Calu3 (cell line): ENCODE results near the gene CDKN1C. TPM values are rescaled to one million over a fixed set of nuclear protein-coding genes. Genes with fewer than 3 reads are reported as not detected.

Experiments
- BruUV-seq: library from RNA; stranded (reverse); fragments of 400-500 nt; replicated peaks from 2 replicates; lab custom pipeline; 2021; lab: Mats Ljungman, UMichigan
- CTCF ChIA-PET: fragments of 300-600 bp; sonication (Branson Sonifier 250); formaldehyde crosslinking; loops from one replicate; lab custom pipeline; 2022; ENCODE audit warnings: antibody characterized with exemption; lab: Charles Lee
- DNase-seq: peaks from one replicate; pipeline ENCODE4 v3.0.0; 2022
- H3K27ac Mint-ChIP-seq: one replicate; pipeline ENCODE4 v1.8.0; 2022; ENCODE audit warnings: mixed read lengths; ENCODE audit not compliant: unreplicated experiment
- H3K27me3 Mint-ChIP-seq: one replicate; pipeline ENCODE4 v1.8.0; 2022; ENCODE audit warnings: mixed read lengths; ENCODE audit not compliant: unreplicated experiment
- H3K36me3 Mint-ChIP-seq: one replicate; pipeline ENCODE4 v1.8.0; 2022; ENCODE audit warnings: mild to moderate bottlenecking, moderate library complexity, mixed read lengths; ENCODE audit not compliant: insufficient read depth, unreplicated experiment
- H3K4me1 Mint-ChIP-seq: one replicate; pipeline ENCODE4 v1.8.0; 2022; ENCODE audit warnings: mild to moderate bottlenecking, low read depth, mixed read lengths; ENCODE audit not compliant: unreplicated experiment
- H3K4me3 Mint-ChIP-seq: one replicate; pipeline ENCODE4 v1.8.0; 2022; ENCODE audit warnings: mild to moderate bottlenecking, low read depth, moderate library complexity, mixed read lengths; ENCODE audit not compliant: unreplicated experiment
- H3K9me3 Mint-ChIP-seq: one replicate; pipeline ENCODE4 v1.8.0; 2022; ENCODE audit warnings: low read depth, mixed read lengths; ENCODE audit not compliant: unreplicated experiment
- CTCF ChIP-seq: fragments of 200-600 bp; IDR thresholded peaks from one replicate; pipeline ENCODE4 v1.8.0; 2022; ENCODE audit warnings: antibody characterized with exemption; ENCODE audit not compliant: unreplicated experiment
- intact Hi-C: fragments of 100-400 bp; cut with micrococcal nuclease; formaldehyde crosslinking; loops from one replicate; pipeline ENCODE4 v1.10.0; 2022; ENCODE audit not compliant: unreplicated experiment
- total RNA-seq: library from RNA; stranded (reverse); gene quantifications from 2 replicates; pipeline ENCODE4 v1.2.3, GENCODE V29; 2022

Gene CDKN1C
- total RNA-seq, 1 experiment from 2014 or later: 2.4 TPM

- no TSS peak for BruUV-seq
- Mint-ChIP-seq H3K27me3 (no peaks in the 10 kb centered on the region), H3K27ac (peak overlapping the region; percentile 73), H3K4me3 (peak overlapping the region; percentile 12), H3K36me3 (peaks cover 51% of the 10 kb centered on the region), H3K4me1 (peaks cover 16% of the 10 kb centered on the region), H3K9me3 (peaks cover 3% of the 10 kb centered on the region)
- TF ChIP-seq CTCF: no peak
- intact Hi-C loops: no loop called here
- DNase-seq: peak; percentile 60
- CTCF ChIA-PET: interaction anchor here (1.1 to 2.2 kb wide), 3 partner anchors 29 to 399 kb away, joined by 4 to 8 read pairs (median 6); no protein-coding TSS in a partner anchor
Measured at GRCh38 chr11:2932850-2933251, 47.3 kb upstream of the CDKN1C start.

GRCh38 chr11:2931771-2932738 is 46.5 kb upstream of the CDKN1C start:
- no peaks in the 10 kb centered on the region for H3K27me3 Mint-ChIP-seq
- H3K4me1 Mint-ChIP-seq: peaks cover 21% of the 10 kb centered on the region
- intact Hi-C loops: loop anchor here (2.0 kb wide), 4 partner anchors 27 to 399 kb away; no protein-coding TSS in a partner anchor
- no peak for DNase-seq
- H3K27ac Mint-ChIP-seq: peak overlapping the region; percentile 74
- BruUV-seq: no TSS peak
- no peak for TF ChIP-seq CTCF
- H3K4me3 Mint-ChIP-seq: no peak overlapping the region
- CTCF ChIA-PET: interaction anchor here (0.8 to 2.2 kb wide), 3 partner anchors 28 to 40 kb away, joined by 4 to 8 read pairs (median 6); no protein-coding TSS in a partner anchor
- no peaks in the 10 kb centered on the region for H3K9me3 Mint-ChIP-seq
- H3K36me3 Mint-ChIP-seq: peaks cover 51% of the 10 kb centered on the region

GRCh38 chr11:2931420-2931746 is 45.8 kb upstream of the CDKN1C start:
- no peak overlapping the region for H3K4me3 Mint-ChIP-seq
- H3K9me3 Mint-ChIP-seq: no peaks in the 10 kb centered on the region
- peak overlapping the region; percentile 74 for H3K27ac Mint-ChIP-seq
- peaks cover 21% of the 10 kb centered on the region for H3K4me1 Mint-ChIP-seq
- TF ChIP-seq CTCF: no peak
- CTCF ChIA-PET: interaction anchor here (0.8 to 2.9 kb wide), 2 partner anchors 28 to 39 kb away, joined by 4 to 24 read pairs; a partner anchor contains a TSS
- intact Hi-C loops: loop anchor here (2.0 kb wide), 4 partner anchors 27 to 399 kb away; no protein-coding TSS in a partner anchor
- DNase-seq: no peak
- no TSS peak for BruUV-seq
- peaks cover 58% of the 10 kb centered on the region for H3K36me3 Mint-ChIP-seq
- H3K27me3 Mint-ChIP-seq: no peaks in the 10 kb centered on the region

GRCh38 chr11:2930704-2931419 is 45.3 kb upstream of the CDKN1C start:
- Mint-ChIP-seq H3K27me3 (no peaks in the 10 kb centered on the region), H3K9me3 (no peaks in the 10 kb centered on the region), H3K4me1 (peaks cover 21% of the 10 kb centered on the region), H3K27ac (peak overlapping the region; percentile 98), H3K4me3 (peak overlapping the region; percentile 94), H3K36me3 (peaks cover 62% of the 10 kb centered on the region)
- no TSS peak for BruUV-seq
- peak; percentile 99 for DNase-seq
- TF ChIP-seq CTCF: peak; percentile 93
- intact Hi-C loops: loop anchor here (2.0 kb wide), 4 partner anchors 26 to 398 kb away; no protein-coding TSS in a partner anchor
- CTCF ChIA-PET: interaction anchor here (0.8 to 2.9 kb wide), 11 partner anchors 18 to 478 kb away, joined by 3 to 40 read pairs (median 6); partner anchors contain the start of gene NAP1L4
